Gastroesophageal sphincter (tissue), 4 donors: ENCODE measurements around the gene SRBD1. TPM values are rescaled to one million over a fixed set of nuclear protein-coding genes. Genes with fewer than 3 reads are reported as not detected.

Experiments used
- ATAC-seq: fragments of 150-250 bp; one replicate; pipeline ENCODE4 v1.9.1; 2016; ENCODE audit warnings: mild to moderate bottlenecking, moderate library complexity
- H3K27ac ChIP-seq, 4 donors: fragments of 200-600 bp; sonication (generic) in 3 of 4; 1 replicate in 3 of 4; 2 replicates in 1 of 4; pipeline ENCODE4 v1.5.1; 2016 to 2019
- H3K27me3 ChIP-seq: fragments of 200-600 bp; sonication (generic); one replicate; pipeline ENCODE4 v1.5.1; 2019
- H3K36me3 ChIP-seq, 2 donors: fragments of 200-600 bp; sonication (generic); one replicate each; pipeline ENCODE4 v1.5.1; 2019; ENCODE audit warnings: control low read depth in 1 of 2
- H3K4me1 ChIP-seq, 3 donors: fragments of 200-600 bp; sonication (generic); 1 replicate in 2 of 3; 2 replicates in 1 of 3; pipeline ENCODE4 v1.5.1; 2016 to 2019; ENCODE audit warnings: control low read depth in 2 of 3
- H3K4me3 ChIP-seq, 2 donors: fragments of 200-600 bp; sonication (generic); one replicate each; pipeline ENCODE4 v1.5.1; 2019; ENCODE audit warnings: mild to moderate bottlenecking in 1 of 2, moderate library complexity in 1 of 2
- H3K9me3 ChIP-seq, 3 donors: fragments of 200-600 bp; sonication (generic); one replicate each; pipeline ENCODE4 v1.5.1; 2017 to 2019; ENCODE audit warnings: control low read depth in 2 of 3
- EP300 ChIP-seq: sonication (generic); formaldehyde crosslinking; IDR thresholded peaks from one replicate; pipeline ENCODE4 v1.6.1; 2017; ENCODE audit warnings: antibody characterized with exemption, mild to moderate bottlenecking
- POLR2A ChIP-seq, 2 donors: fragments of 450-650 bp; IDR thresholded peaks; one replicate each; pipeline ENCODE4 v1.6.1; 2017; ENCODE audit warnings: antibody characterized with exemption in 2 of 2, mild to moderate bottlenecking in 2 of 2, moderate library complexity in 1 of 2
- POLR2AphosphoS5 ChIP-seq: sonication (generic); formaldehyde crosslinking; IDR thresholded peaks from one replicate; pipeline ENCODE4 v1.6.1; 2017; ENCODE audit warnings: antibody characterized with exemption
- WGBS, 2 donors: methylation state at CpG; one replicate each; pipeline ENCODE4 v1.1.5; 2018; ENCODE audit warnings: low coverage in 1 of 2; 5-methylcytosine and 5-hydroxymethylcytosine counted together
- total RNA-seq, 4 donors: library from RNA; depleted of rRNA; stranded (reverse); fragments of >200 nt; gene quantifications; one replicate each; pipeline ENCODE4 v1.1.0, GENCODE V29; 2016
- TF ChIP-seq, protein P1 (sequence below), 4 experiments: fragments of 200-600 bp in 2 of 4; fragments of 450-650 bp in 2 of 4; sonication (generic) in 1 of 4; IDR thresholded peaks; one replicate each; pipeline ENCODE4 v1.5.1; 2017 to 2019; ENCODE audit warnings: antibody characterized with exemption in 4 of 4, mild to moderate bottlenecking in 2 of 4, moderate library complexity in 2 of 4

The SRBD1 gene
- total RNA-seq, 4 donors from 2014 or later: 7.7 to 16.7 (median 12.5) TPM

DNA sequence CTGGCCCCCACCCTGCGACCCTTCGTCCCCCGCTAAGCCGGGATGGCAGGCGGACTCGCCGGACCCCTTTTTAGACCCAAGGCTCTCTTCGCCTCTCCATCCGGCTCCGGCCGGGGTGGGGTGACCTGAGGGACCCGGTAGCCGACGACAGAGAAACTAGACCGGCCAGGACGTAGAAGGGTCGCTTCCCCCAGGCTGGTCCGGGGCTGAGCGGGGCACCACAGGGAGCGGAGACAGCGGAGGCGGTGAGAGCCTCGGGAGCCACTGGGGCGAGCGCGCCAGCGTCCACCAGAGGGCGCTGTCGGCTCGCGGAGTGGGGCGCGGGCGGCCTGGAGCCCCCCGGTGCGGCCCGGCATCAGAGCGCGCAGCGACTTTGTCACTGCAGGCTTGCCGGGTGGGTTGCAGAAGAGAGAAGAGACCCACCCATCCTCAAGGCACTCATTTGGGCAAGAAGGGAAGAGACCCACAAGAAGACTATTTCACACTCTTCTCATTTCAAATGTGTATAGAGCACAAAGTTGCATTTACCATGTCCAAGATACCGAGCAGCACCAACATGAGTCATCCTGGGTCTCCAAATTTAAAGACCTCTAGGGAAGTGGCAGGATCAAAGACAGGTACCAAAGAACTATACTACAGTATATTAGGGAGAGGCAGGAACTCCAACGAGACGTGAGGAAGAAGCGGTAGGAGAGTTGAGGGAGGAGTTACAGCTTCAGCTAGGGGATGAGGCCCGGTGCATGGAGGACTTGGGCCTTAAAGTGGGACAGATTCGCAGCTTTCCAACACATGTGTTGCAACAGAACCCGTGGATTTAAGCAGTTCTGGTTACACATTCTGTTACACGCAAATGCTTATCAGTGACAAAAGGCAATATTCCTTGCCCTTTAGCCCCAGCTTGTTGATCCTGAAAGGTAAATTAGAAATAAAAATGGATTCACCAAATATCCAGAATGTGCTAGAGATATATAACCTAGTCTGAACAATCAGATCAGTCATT, 32.8 kb upstream of the SRBD1 start:
- peaks cover 13% of the 10 kb centered on the region for H3K27me3 ChIP-seq
- peak overlapping the region in 1 of 4 donors; percentile 74 for H3K27ac ChIP-seq
- 56 to 75% methylated on average over 7 to 8 of the region's 49 CpGs for WGBS, 2 donors
- TF ChIP-seq, protein P1, sequence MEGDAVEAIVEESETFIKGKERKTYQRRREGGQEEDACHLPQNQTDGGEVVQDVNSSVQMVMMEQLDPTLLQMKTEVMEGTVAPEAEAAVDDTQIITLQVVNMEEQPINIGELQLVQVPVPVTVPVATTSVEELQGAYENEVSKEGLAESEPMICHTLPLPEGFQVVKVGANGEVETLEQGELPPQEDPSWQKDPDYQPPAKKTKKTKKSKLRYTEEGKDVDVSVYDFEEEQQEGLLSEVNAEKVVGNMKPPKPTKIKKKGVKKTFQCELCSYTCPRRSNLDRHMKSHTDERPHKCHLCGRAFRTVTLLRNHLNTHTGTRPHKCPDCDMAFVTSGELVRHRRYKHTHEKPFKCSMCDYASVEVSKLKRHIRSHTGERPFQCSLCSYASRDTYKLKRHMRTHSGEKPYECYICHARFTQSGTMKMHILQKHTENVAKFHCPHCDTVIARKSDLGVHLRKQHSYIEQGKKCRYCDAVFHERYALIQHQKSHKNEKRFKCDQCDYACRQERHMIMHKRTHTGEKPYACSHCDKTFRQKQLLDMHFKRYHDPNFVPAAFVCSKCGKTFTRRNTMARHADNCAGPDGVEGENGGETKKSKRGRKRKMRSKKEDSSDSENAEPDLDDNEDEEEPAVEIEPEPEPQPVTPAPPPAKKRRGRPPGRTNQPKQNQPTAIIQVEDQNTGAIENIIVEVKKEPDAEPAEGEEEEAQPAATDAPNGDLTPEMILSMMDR (IDR thresholded peaks at IDR 0.05): peak; percentile 99 to 100 (median 99)
- no peak for TF ChIP-seq EP300
- no peak for TF ChIP-seq POLR2A (IDR thresholded peaks at IDR 0.05)
- TF ChIP-seq POLR2AphosphoS5: peak; percentile 18
- H3K36me3 ChIP-seq: no peaks in the 10 kb centered on the region
- H3K4me3 ChIP-seq: peak overlapping the region; percentile 46 to 60
- peak; percentile 93 for ATAC-seq
- H3K9me3 ChIP-seq: no peaks in the 10 kb centered on the region
- H3K4me1 ChIP-seq: peaks cover 0 to 33% (median 4%) of the 10 kb centered on the region in 3 donors

DNA sequence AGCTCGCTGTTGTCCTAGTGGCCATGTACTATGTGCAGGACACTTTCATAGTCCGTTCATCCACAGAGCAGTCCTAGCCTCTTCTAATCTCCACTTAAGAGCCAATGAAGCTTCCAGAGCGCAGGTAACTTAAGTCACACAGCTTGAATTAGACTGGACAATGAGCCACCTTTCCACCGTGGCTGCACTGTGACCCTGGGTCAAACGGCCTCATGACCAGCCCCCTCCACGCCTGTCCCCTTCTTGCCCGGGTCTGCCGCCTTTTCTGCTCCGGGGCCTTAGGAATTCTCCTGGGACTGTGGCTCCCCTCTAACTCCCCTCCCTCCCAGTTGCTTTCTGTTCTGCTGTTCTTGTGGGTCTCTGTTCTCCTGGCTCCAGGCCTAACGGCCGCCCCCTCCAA, 32.0 kb upstream of the SRBD1 start:
- TF ChIP-seq, protein P1 (IDR thresholded peaks at IDR 0.05): no peak
- TF ChIP-seq POLR2AphosphoS5 (no peak), POLR2A (IDR thresholded peaks at IDR 0.05) (no peak), EP300 (no peak)
- 28% methylated on average over 10 of the region's 11 CpGs; no CpG with 5 or more reads in 1 of the 2 donors for WGBS, 2 donors
- Histone ChIP-seq H3K9me3 (no peaks in the 10 kb centered on the region), H3K27me3 (peaks cover 13% of the 10 kb centered on the region), H3K27ac (peak overlapping the region in 1 of 4 donors; percentile 74), H3K4me1 (peaks cover 0 to 25% (median 4%) of the 10 kb centered on the region in 3 donors), H3K36me3 (no peaks in the 10 kb centered on the region), H3K4me3 (peak overlapping the region; percentile 46 to 60)
- peak; percentile 5 for ATAC-seq

DNA sequence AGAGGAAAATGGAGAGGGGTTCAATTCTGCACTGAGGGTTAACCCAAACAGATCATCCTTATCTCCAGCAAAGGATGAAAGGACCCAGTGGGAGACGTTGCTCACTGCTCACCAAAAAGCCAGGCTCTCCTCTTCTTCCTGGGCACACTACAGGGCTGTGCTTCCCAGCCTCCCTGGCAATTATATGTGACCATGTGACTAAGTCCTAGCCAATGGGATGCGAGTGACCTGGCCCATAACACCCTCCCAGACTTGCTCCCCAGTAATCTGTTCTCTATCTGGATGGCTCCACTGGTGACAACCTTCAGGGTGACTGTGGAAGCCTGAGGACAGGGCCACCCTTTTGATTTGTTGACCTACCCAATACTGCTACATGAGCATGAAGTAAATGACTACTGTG, 29.5 kb upstream of the SRBD1 start:
- H3K27ac ChIP-seq: no peak overlapping the region
- H3K27me3 ChIP-seq: peaks cover 13% of the 10 kb centered on the region
- no peaks in the 10 kb centered on the region for H3K9me3 ChIP-seq
- H3K4me3 ChIP-seq: no peak overlapping the region
- TF ChIP-seq POLR2AphosphoS5: no peak
- no peak for TF ChIP-seq POLR2A (IDR thresholded peaks at IDR 0.05)
- no peak for TF ChIP-seq EP300
- TF ChIP-seq, protein P1 (IDR thresholded peaks at IDR 0.05): no peak
- no peaks in the 10 kb centered on the region for H3K36me3 ChIP-seq
- 71 to 86% methylated on average over 1 of the region's 2 CpGs for WGBS, 2 donors
- peaks cover 0 to 16% (median 4%) of the 10 kb centered on the region in 3 donors for H3K4me1 ChIP-seq
- no peak for ATAC-seq

DNA sequence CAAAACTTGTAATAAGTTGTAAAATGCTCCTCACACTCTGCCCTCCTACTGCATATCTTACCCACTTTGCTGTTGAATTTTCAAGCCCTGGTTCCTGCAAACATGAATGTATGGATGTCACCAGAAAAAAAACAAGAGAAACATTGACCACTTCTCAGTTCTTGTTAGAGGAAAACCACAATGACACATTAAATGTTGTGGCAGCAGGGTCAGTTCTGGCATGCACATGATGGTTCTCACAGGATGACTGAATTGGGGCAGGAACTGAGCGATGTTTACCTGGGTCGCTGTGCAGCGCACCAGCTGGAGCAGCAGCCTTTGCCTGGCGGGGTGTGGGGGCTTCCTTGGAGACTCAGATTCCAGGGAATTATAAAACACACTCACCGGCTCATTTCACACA, 26.4 kb upstream of the SRBD1 start:
- TF ChIP-seq EP300: no peak
- TF ChIP-seq POLR2A (IDR thresholded peaks at IDR 0.05): no peak
- TF ChIP-seq, protein P1 (IDR thresholded peaks at IDR 0.05): no peak
- TF ChIP-seq POLR2AphosphoS5: no peak
- peaks cover 6% of the 10 kb centered on the region for H3K27me3 ChIP-seq
- H3K4me1 ChIP-seq: no peaks in the 10 kb centered on the region
- 84 to 100% methylated on average over 4 of the region's 5 CpGs for WGBS, 2 donors
- no peak overlapping the region for H3K27ac ChIP-seq
- no peak overlapping the region for H3K4me3 ChIP-seq
- no peaks in the 10 kb centered on the region for H3K9me3 ChIP-seq
- no peak for ATAC-seq
- no peaks in the 10 kb centered on the region for H3K36me3 ChIP-seq
